SH-SY5Y (cell line): ENCODE data around the gene OR6S1.

Experiments used
- GATA2 ChIP-seq: IDR thresholded peaks from 2 replicates; pipeline ENCODE4 v1.6.1; 2011; ENCODE audit warnings: mild to moderate bottlenecking, low read depth, low read length
- GATA3 ChIP-seq: IDR thresholded peaks from 2 replicates; pipeline ENCODE4 v1.6.1; 2011; ENCODE audit warnings: low read depth, mild to moderate bottlenecking, low read length, moderate library complexity

- TF ChIP-seq GATA2, result no peak
- TF ChIP-seq GATA3, result no peak
Measured at GRCh38 chr14:20614038-20614840, 27.3 kb downstream of the OR6S1 start.
